ENCODE data around the gene PDLIM7. TPM values are rescaled to one million over a fixed set of nuclear protein-coding genes. Genes with fewer than 3 reads are reported as not detected.
A peak's percentile ranks its signal among the peaks of the same experiment; 100 is the strongest.
"Not testable (repeated sequence)": the region's sequence is repeated elsewhere in the genome, so short reads cannot be mapped to it uniquely, and the experiment has no call there.

Gene PDLIM7
- 102 TPM for total RNA-seq
- 728 TPM for polyA plus RNA-seq

DNA sequence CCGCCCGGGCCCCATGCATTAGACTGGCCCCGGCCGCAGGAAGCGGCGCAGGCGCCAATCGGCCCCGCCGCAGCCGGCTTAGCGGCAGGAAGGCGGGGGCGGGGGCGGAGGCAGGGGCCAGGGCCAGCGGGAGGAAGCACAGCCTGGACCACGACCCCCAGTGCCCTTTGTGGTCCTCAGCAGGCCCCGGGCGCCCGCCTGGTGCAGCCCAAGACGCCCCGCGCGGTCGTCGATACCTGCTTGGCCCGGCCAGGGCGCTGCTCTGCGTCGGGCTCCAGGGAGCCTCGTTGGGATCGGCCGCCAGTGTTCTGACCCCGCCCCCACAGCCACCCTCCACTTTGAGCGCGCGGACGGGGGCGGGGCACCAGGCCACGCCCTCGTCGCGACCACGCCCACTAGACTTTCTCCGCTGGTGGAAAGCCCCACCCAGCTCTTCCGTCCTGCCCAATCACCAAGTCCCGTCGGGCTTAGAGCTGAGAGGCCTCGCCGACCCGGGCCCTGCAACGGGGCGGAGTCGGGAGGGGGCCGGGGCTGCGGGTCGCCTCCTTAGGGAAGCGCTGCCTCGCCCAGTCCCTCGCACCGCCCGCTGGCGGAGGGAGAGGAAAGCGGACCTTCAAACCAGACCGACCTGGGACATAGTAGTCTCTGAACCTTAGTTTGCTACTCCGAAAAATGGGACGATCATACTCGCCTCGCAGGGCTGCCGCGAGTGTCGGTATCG is at the start of gene PDLIM7:
TSS of gene PDLIM7 (minus strand) at position 313 of the 721 bp plus-strand sequence. CDS start 1,092 bp downstream, outside the sequence.
- peak within 1 kb of the TSS; percentile 86 for H3K27ac ChIP-seq (ENCODE audit: low read depth)
- under 1% methylated on average over 73 of the region's 73 CpGs for WGBS
- H3K4me1 ChIP-seq (ENCODE audit: insufficient read depth): no peaks in the 10 kb centered on the region
- peak; percentile 90 for DNase-seq (ENCODE audit: extremely low spot score)
- H3K36me3 ChIP-seq (ENCODE audit: insufficient read depth): no peaks in the 10 kb centered on the region
- peak within 1 kb of the TSS; percentile 74 for H3K4me3 ChIP-seq (ENCODE audit: low read depth, low read length)

- Histone ChIP-seq H3K4me3 (ENCODE audit: low read depth, low read length) (no peak overlapping the region), H3K27ac (ENCODE audit: low read depth) (peak overlapping the region; percentile 53), H3K4me1 (ENCODE audit: insufficient read depth) (peaks cover 3% of the 10 kb centered on the region), H3K36me3 (ENCODE audit: insufficient read depth) (no peaks in the 10 kb centered on the region)
- 36% methylated on average over 1 of the region's 1 CpG for WGBS
- DNase-seq (ENCODE audit: extremely low spot score): no peak
Observed at GRCh38 chr5:177546258-177546741, 48.9 kb upstream of the PDLIM7 start.

DNA sequence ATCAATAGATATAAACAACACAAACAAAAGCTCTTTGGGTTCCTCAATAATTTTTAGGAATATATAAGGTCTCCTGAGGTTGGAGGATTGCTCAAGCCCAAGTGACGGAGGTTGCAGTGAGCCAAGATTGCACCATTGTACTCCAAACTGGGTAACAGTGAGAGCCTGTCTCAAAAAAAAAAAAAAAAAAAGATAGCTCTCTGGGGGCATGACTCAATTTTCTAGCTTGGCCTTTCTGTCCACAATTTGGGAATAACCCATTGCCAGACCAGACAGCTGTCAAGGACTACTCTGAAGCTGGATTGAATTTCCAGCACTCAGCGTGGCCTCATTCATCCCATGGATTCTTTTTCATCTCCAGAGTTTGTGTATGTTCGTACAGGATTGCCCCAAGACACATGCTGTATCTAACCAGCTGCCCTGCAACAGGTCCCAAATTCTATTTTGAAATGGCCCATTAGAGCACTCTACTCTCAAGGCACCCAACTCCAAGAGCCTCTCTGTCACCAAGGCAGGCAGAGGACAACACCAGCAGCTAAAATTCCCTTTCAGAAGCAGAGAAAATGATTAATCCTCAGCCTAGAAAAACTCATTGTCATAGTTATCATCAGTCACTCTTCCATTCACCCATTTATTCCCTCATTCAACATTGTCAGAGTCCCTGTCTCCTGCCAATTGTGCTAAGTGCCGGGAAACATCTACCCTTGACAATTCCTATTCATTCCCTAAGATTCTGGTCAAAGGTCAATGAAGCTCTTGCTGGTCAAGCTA is 48.3 kb upstream of the PDLIM7 start:
- H3K4me1 ChIP-seq (ENCODE audit: insufficient read depth): peaks cover 3% of the 10 kb centered on the region

GRCh38 chr5:177542816-177543465 is 45.5 kb upstream of the PDLIM7 start:
- no peaks in the 10 kb centered on the region for H3K36me3 ChIP-seq (ENCODE audit: insufficient read depth)
- WGBS: 78% methylated on average over 4 of the region's 4 CpGs
- H3K4me3 ChIP-seq (ENCODE audit: low read depth, low read length): no peak overlapping the region
- H3K27ac ChIP-seq (ENCODE audit: low read depth): no peak overlapping the region
- DNase-seq (ENCODE audit: extremely low spot score): no peak
- H3K4me1 ChIP-seq (ENCODE audit: insufficient read depth): no peaks in the 10 kb centered on the region

More for the DNA sequence above, 48.3 kb upstream of the PDLIM7 start:
- H3K4me3 ChIP-seq (ENCODE audit: low read depth, low read length): no peak overlapping the region
- H3K27ac ChIP-seq (ENCODE audit: low read depth): peak overlapping the region; percentile 53
- 72% methylated on average over 4 of the region's 4 CpGs for WGBS
- DNase-seq (ENCODE audit: extremely low spot score): no peak
- no peaks in the 10 kb centered on the region for H3K36me3 ChIP-seq (ENCODE audit: insufficient read depth)

DNA sequence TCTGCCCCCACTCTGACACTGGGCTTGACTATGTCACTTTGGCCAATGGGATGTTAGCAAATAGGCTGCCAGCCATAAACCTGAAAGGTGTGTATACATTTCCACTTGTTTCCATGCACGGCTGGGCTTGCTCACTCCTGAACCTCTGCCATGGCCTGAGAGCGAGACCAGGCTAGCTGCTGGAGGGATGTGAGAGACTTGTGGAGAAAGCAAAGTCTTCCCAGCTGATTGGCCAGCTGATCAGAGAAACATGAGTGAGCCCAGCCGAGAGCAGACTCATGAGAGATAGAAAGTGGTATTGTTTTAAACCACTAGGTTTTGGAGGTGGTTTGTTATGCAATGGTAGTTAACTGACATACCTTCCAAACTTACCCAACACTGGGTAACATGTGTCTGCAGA is 43.0 kb upstream of the PDLIM7 start:
- WGBS: 76% methylated on average over 3 of the region's 3 CpGs
- Histone ChIP-seq H3K4me1 (ENCODE audit: insufficient read depth) (no peaks in the 10 kb centered on the region), H3K36me3 (ENCODE audit: insufficient read depth) (peaks cover 2% of the 10 kb centered on the region), H3K4me3 (ENCODE audit: low read depth, low read length) (no peak overlapping the region), H3K27ac (ENCODE audit: low read depth) (no peak overlapping the region)
- no peak for DNase-seq (ENCODE audit: extremely low spot score)

DNA sequence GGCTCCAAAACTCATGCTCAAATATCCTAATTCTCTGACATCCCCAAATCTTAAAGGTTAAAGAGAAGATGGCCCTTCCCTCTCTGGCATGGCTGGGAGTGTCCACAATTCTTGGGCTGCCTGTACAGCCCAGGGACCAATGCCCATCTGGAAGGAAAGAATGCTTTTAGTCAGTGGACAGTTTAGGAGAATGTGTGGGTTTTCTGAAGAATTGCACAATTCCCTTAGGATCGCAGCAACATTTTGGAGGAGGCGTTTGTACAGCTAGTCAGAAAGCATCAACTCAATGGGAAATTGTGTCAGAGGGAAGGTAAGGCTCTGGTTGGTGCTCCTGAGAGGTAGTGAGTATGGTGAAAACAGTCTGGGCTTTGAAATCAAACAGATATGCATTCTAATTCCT is 42.0 kb upstream of the PDLIM7 start:
- DNase-seq (ENCODE audit: extremely low spot score): no peak
- no peak overlapping the region for H3K27ac ChIP-seq (ENCODE audit: low read depth)
- H3K4me1 ChIP-seq (ENCODE audit: insufficient read depth): no peaks in the 10 kb centered on the region
- H3K4me3 ChIP-seq (ENCODE audit: low read depth, low read length): no peak overlapping the region
- 94% methylated on average over 2 of the region's 2 CpGs for WGBS
- H3K36me3 ChIP-seq (ENCODE audit: insufficient read depth): peaks cover 2% of the 10 kb centered on the region

- H3K27ac ChIP-seq (ENCODE audit: low read depth): no peak overlapping the region
- no peaks in the 10 kb centered on the region for H3K4me1 ChIP-seq (ENCODE audit: insufficient read depth)
- peaks cover 2% of the 10 kb centered on the region for H3K36me3 ChIP-seq (ENCODE audit: insufficient read depth)
- 91% methylated on average over 10 of the region's 10 CpGs for WGBS
- no peak overlapping the region for H3K4me3 ChIP-seq (ENCODE audit: low read depth, low read length)
- DNase-seq (ENCODE audit: extremely low spot score): no peak
Observed at GRCh38 chr5:177538876-177539275, 41.5 kb upstream of the PDLIM7 start.

DNA sequence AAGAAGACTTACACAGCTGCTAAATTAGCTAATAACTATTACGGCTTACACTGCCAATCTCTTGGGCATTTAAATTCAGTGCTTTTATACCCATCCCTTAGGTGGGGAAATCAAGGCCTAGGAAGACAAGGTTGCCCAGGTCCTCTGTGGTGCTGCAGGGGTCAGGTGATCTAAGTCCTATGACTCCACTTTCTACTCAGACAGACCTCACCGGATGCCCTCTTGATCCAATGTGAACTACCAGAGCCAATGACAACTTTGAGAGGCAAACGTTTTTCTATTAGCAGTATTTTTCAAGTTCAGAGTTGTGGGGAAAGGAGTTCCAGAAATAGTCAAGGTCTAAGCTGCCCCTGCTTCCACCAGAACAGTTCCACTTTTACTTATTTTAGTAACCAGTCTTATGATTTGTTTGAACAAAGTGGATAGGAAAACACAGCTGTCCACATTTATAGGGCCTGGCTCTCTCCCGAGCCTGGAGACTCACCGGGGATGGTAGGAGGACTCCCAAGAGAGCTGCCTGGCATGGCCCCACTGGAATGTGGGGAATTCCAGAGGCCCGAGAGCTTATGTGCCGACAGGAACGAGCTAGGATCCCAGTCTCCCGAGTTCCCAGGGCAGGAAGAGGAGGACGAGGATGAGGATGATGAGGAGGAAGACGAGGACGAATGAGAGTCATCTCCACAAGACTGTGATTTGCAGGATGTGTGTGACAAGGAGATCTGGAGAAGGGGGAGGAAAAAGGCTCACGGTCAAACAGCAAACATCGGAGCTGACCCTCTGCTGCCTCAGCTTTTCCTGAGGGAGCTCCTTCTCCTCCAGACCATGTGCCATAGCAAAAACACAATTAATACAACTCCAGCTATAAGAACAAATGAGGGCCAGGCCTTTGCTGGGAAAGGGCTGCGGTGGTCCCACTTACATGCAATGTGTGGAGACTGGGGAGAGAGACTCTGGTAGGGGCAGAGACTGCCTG is 40.3 kb upstream of the PDLIM7 start:
- Histone ChIP-seq H3K4me1 (ENCODE audit: insufficient read depth) (no peaks in the 10 kb centered on the region), H3K36me3 (ENCODE audit: insufficient read depth) (peaks cover 2% of the 10 kb centered on the region), H3K27ac (ENCODE audit: low read depth) (no peak overlapping the region), H3K4me3 (ENCODE audit: low read depth, low read length) (no peak overlapping the region)
- 30% methylated on average over 15 of the region's 15 CpGs for WGBS
- no peak for DNase-seq (ENCODE audit: extremely low spot score)

DNA sequence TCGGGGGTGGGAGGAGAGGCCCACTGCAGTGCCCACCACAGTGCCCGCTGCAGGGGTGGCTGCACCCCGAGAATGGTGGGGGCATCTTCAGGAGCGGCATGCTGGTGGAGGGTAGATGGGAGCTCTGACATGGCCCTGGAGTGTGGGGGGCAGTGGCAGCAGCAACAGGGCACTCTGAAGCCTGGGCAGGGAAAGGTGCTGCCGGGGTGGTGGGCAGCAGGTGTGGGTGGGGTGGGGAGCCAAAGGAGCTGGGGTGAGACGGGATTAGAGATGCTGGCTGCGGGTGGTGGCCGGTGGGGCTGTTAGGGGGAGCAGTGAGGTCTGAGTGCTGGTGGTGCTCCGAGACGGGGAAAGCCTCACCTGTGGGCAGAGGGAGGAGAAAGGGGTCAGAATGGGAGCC is 39.0 kb upstream of the PDLIM7 start:
- Histone ChIP-seq H3K4me3 (ENCODE audit: low read depth, low read length) (no peak overlapping the region), H3K4me1 (ENCODE audit: insufficient read depth) (no peaks in the 10 kb centered on the region), H3K27ac (ENCODE audit: low read depth) (no peak overlapping the region), H3K36me3 (ENCODE audit: insufficient read depth) (peaks cover 2% of the 10 kb centered on the region)
- WGBS: 91% methylated on average over 10 of the region's 10 CpGs
- no peak for DNase-seq (ENCODE audit: extremely low spot score)

DNA sequence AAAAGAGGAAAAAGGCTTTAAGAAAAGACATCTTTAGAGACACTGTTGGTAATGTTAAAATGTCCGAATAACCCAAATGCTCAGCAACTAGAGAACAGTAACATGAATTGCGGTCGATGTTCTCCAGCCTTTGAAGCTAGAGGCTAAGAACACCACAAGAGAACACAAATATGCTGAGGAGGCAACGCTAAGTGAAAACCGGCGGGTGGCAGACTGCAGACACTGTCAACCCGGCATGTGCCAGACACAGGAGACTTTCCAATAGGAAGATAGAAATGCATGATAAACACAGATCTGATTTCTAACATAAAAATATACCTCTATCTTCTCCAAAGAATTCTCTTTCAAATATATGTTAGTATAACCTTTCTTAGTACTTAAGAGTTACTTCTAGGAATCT is 37.7 kb upstream of the PDLIM7 start:
- Histone ChIP-seq H3K36me3 (ENCODE audit: insufficient read depth) (peaks cover 2% of the 10 kb centered on the region), H3K4me3 (ENCODE audit: low read depth, low read length) (no peak overlapping the region), H3K27ac (ENCODE audit: low read depth) (no peak overlapping the region), H3K4me1 (ENCODE audit: insufficient read depth) (no peaks in the 10 kb centered on the region)
- 94% methylated on average over 7 of the region's 7 CpGs for WGBS
- DNase-seq (ENCODE audit: extremely low spot score): no peak

DNA sequence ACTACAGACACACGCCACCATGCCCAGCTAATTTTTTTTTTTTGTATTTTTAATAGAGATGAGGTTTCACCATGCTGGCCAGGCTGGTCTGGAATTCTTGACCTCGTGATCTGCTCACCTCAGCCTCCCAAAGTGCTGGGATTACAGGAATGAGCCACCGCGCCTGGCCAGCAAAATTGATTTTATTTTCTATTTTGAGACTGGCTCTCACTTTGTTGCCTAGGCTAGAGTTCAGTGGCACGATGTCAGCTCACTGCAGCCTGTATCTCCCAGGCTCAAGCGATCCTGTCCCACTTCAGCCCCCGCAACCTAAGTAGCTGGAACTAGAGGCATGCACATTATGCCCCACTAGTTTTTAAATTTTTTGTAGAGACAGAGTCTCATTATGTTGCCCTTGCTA is 37.0 kb upstream of the PDLIM7 start:
- not testable (repeated sequence) for H3K36me3 ChIP-seq (ENCODE audit: insufficient read depth); DNase-seq (ENCODE audit: extremely low spot score); H3K4me1 ChIP-seq (ENCODE audit: insufficient read depth); H3K27ac ChIP-seq (ENCODE audit: low read depth); H3K4me3 ChIP-seq (ENCODE audit: low read depth, low read length)
- WGBS: 98% methylated on average over 7 of the region's 7 CpGs

DNA sequence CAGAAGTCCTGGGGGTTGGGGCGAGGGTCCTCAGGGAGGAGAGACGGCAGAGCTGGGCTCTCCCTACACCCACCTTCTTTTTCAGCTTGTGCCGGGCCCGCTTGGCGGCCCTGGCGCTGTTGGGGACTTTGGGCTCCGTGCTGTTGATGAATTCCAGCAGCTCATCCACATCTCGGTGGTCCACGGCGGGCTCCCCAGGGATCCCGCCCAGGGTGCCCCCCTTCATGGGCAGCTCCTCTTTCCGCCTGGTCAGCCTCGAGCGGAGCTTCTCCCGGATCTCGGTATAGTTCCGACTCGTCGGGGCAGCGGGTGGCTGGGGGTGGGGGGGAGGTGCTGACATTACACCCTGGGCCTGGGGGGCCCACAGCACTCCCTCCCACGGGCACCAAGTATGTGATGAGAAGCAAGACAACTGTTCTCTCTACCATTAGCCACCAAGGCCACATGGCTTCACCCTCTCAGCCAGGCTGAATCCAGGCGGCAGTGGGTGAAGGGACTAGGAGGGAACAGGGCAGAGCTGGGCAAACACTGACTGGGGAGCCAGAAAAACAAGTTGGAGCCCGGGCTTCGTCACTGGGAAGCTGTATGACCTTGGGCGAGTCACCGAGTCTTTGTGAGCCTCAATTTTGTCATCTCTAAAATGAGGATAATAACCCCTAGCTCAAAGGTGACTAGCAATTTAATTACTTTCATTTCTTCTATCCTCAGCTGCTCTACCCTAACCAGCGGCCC is 34.0 kb upstream of the PDLIM7 start:
- Histone ChIP-seq H3K27ac (ENCODE audit: low read depth) (no peak overlapping the region), H3K4me1 (ENCODE audit: insufficient read depth) (no peaks in the 10 kb centered on the region), H3K4me3 (ENCODE audit: low read depth, low read length) (no peak overlapping the region), H3K36me3 (ENCODE audit: insufficient read depth) (no peaks in the 10 kb centered on the region)
- WGBS: 90% methylated on average over 27 of the region's 27 CpGs
- no peak for DNase-seq (ENCODE audit: extremely low spot score)
